Medulla oblongata (tissue), 1 donor: ENCODE results near the gene TMEM115.

Experiments
- DNase-seq: peaks from one replicate; pipeline ENCODE4 v3.0.0-alpha.2; 2015; ENCODE audit errors: extremely low spot score

TMEM115 gene

GRCh38 chr3:50353245-50354004, 5.9 kb downstream of the TMEM115 start:
- DNase-seq, result no peak

GRCh38 chr3:50352781-50353180, 6.5 kb downstream of the TMEM115 start:
- no peak for DNase-seq

GRCh38 chr3:50351323-50351697, 8.0 kb downstream of the TMEM115 start:
- DNase-seq, result no peak

- DNase-seq, result peak; percentile 98
Measured at GRCh38 chr3:50350527-50351322, 8.6 kb downstream of the TMEM115 start, which contains the start of the genes CYB561D2 and NPRL2. Gene CYB561D2 (plus strand): TSS chr3:50350862. CDS start chr3:50351434, 572 bp downstream. Gene NPRL2 (minus strand): TSS chr3:50350775. CDS start chr3:50350652, 123 bp downstream.

- no peak for DNase-seq
Measured at GRCh38 chr3:50350213-50350526, 9.2 kb downstream of the TMEM115 start.

- DNase-seq, result peak; percentile 79
Measured at GRCh38 chr3:50347187-50347813, 12.0 kb downstream of the TMEM115 start.

- no peak for DNase-seq
Measured at GRCh38 chr3:50345586-50346234, 13.6 kb downstream of the TMEM115 start, which contains the start of gene ZMYND10. Gene ZMYND10 (minus strand): TSS chr3:50345732. CDS start chr3:50345579, 153 bp downstream.

GRCh38 chr3:50345008-50345407, 14.3 kb downstream of the TMEM115 start:
- no peak for DNase-seq

GRCh38 chr3:50342813-50343633, 16.3 kb downstream of the TMEM115 start:
- DNase-seq, result no peak

GRCh38 chr3:50341996-50342650, 17.2 kb downstream of the TMEM115 start:
- DNase-seq, result no peak

- DNase-seq, result no peak
Measured at GRCh38 chr3:50341537-50341936, 17.8 kb downstream of the TMEM115 start.

GRCh38 chr3:50340448-50341329, 18.6 kb downstream of the TMEM115 start, which contains the start of gene RASSF1:
Gene RASSF1 (minus strand): TSS chr3:50340836. CDS start chr3:50340805, 31 bp downstream.
- DNase-seq, result peak; percentile 48

- DNase-seq, result no peak
Measured at GRCh38 chr3:50340147-50340447, 19.2 kb downstream of the TMEM115 start.

GRCh38 chr3:50339485-50340146, 19.7 kb downstream of the TMEM115 start:
- no peak for DNase-seq

GRCh38 chr3:50338965-50339364, 20.4 kb downstream of the TMEM115 start:
- no peak for DNase-seq

- DNase-seq, result peak; percentile 98
Measured at GRCh38 chr3:50337175-50337861, 22.0 kb downstream of the TMEM115 start.

GRCh38 chr3:50336452-50337174, 22.7 kb downstream of the TMEM115 start:
- no peak for DNase-seq
